GM12878 (cell line): ENCODE measurements around the gene ERFL. TPM values are rescaled to one million over a fixed set of nuclear protein-coding genes. Genes with fewer than 3 reads are reported as not detected.
A peak's percentile ranks its signal among the peaks of the same experiment; 100 is the strongest.

ENCODE experiments used
- ATAC-seq: fragments of 200-7000 bp; cut with Tn5 transposase; 3 replicates; pipeline ENCODE4 v1.9.1; 2020; ENCODE audit warnings: mild to moderate bottlenecking, moderate library complexity
- BruUV-seq: library from RNA; stranded (reverse); fragments of 400-500 nt; replicated peaks from 2 replicates; lab custom pipeline; 2021; lab: Mats Ljungman, UMichigan
- CTCF ChIA-PET: fragments of 300-600 bp; sonication (Branson Sonifier 250); formaldehyde crosslinking; extraction: SDS; loops from one replicate; lab custom pipeline; 2021; ENCODE audit warnings: inconsistent platforms; lab: Yijun Ruan, JAX
- POLR2A ChIA-PET: fragments of 350-600 bp; formaldehyde crosslinking; extraction: SDS; loops from one replicate; lab custom pipeline; 2021; ENCODE audit warnings: inconsistent platforms; lab: Charles Lee
- RAD21 ChIA-PET: fragments of 300-600 bp; sonication (Branson Sonifier 250); formaldehyde crosslinking; loops from one replicate; lab custom pipeline; 2023; ENCODE audit warnings: antibody characterized with exemption; ENCODE audit not compliant: unreplicated experiment; lab: Charles Lee
- SMC1A ChIA-PET: fragments of 300-600 bp; sonication (Branson Sonifier 250); formaldehyde crosslinking; loops from one replicate; lab custom pipeline; 2023; ENCODE audit not compliant: unreplicated experiment, uncharacterized antibody; lab: Charles Lee
- DNase-seq: peaks from one replicate; pipeline ENCODE4 v3.0.0-alpha.2; 2011; ENCODE audit warnings: low read depth, low spot score
- FAIRE-seq: peaks from 3 replicates; lab custom pipeline; 2011; peaks lifted over from hg19 to GRCh38; lab: Jason Lieb, UNC
- H2AFZ ChIP-seq: 2 replicates; pipeline ENCODE4 v1.6.0; 2011; ENCODE audit warnings: low read depth, low read length, control low read depth; ENCODE audit not compliant: control insufficient read depth
- H3K27ac ChIP-seq: 2 replicates; pipeline ENCODE4 v1.5.1; 2011; ENCODE audit warnings: control low read depth; ENCODE audit not compliant: control insufficient read depth, insufficient read depth
- H3K27me3 ChIP-seq, 2 experiments: replicated peaks in 1 of 2; 2 replicates each; pipeline versions ENCODE4 v1.6.0 to v1.6.1; 2011; ENCODE audit warnings: low read length in 1 of 2; ENCODE audit not compliant: control insufficient read depth in 2 of 2, insufficient read depth in 2 of 2
- H3K36me3 ChIP-seq, 2 experiments: 2 replicates each; pipeline ENCODE4 v1.5.1; 2011; ENCODE audit warnings: low read length in 1 of 2; ENCODE audit not compliant: control insufficient read depth in 2 of 2, insufficient read depth in 2 of 2
- H3K4me1 ChIP-seq: 2 replicates; pipeline ENCODE4 v1.6.1; 2011; ENCODE audit warnings: mild to moderate bottlenecking, low read length, moderate library complexity, mixed read lengths; ENCODE audit not compliant: control insufficient read depth, insufficient read depth
- H3K4me2 ChIP-seq: 2 replicates; pipeline ENCODE4 v1.6.0; 2011; ENCODE audit warnings: control low read depth; ENCODE audit not compliant: control insufficient read depth, insufficient read depth
- H3K4me3 ChIP-seq: fragments of 200-600 bp; sonication (generic); 2 replicates; pipeline ENCODE4 v1.5.1; 2016
- H3K79me2 ChIP-seq: 2 replicates; pipeline ENCODE4 v1.6.0; 2011; ENCODE audit warnings: low read length; ENCODE audit not compliant: control insufficient read depth, insufficient read depth
- H3K9ac ChIP-seq: 2 replicates; pipeline ENCODE4 v1.8.0; 2011; ENCODE audit warnings: low read length, control low read depth, mixed read lengths; ENCODE audit not compliant: control insufficient read depth, insufficient read depth
- H3K9me3 ChIP-seq: replicated peaks from 3 replicates; pipeline ENCODE4 v1.5.1; 2011; ENCODE audit warnings: mild to moderate bottlenecking, low read length; ENCODE audit not compliant: control insufficient read depth, insufficient read depth
- H4K20me1 ChIP-seq: 2 replicates; pipeline ENCODE4 v1.6.0; 2011; ENCODE audit not compliant: control insufficient read depth, insufficient read depth
- FOXK2 ChIP-seq: fragments of 450-650 bp; IDR thresholded peaks from 2 replicates; pipeline ENCODE4 v1.6.1; 2017; ENCODE audit warnings: mild to moderate bottlenecking, moderate library complexity
- HDAC2 ChIP-seq: fragments of 200-600 bp; sonication (generic); IDR thresholded peaks from 2 replicates; pipeline ENCODE4 v1.6.1; 2017
- KAT2A ChIP-seq: conservative IDR thresholded peaks from 2 replicates; pipeline ENCODE4 v1.6.1; 2011; ENCODE audit warnings: low read depth, low read length; ENCODE audit not compliant: control insufficient read depth
- MAX ChIP-seq: IDR thresholded peaks from 2 replicates; pipeline ENCODE4 v1.6.1; 2012; ENCODE audit warnings: low read depth, low read length, improper control_type of control experiment
- MEF2B ChIP-seq: fragments of 450-650 bp; IDR thresholded peaks from 2 replicates; pipeline ENCODE4 v1.6.1; 2018; ENCODE audit warnings: mild to moderate bottlenecking, moderate library complexity; ENCODE audit not compliant: partially characterized antibody, poor library complexity, severe bottlenecking
- NFYA ChIP-seq: IDR thresholded peaks from 2 replicates; pipeline ENCODE4 v1.6.1; 2011; ENCODE audit warnings: low read depth, mild to moderate bottlenecking, low read length, improper control_type of control experiment, borderline replicate concordance
- NKRF ChIP-seq: fragments of 450-650 bp; conservative IDR thresholded peaks from 2 replicates; pipeline ENCODE4 v1.6.1; 2017; ENCODE audit warnings: mild to moderate bottlenecking, moderate library complexity
- NRF1 ChIP-seq: conservative IDR thresholded peaks from 2 replicates; pipeline ENCODE4 v1.6.1; 2011; ENCODE audit warnings: mild to moderate bottlenecking, low read depth, low read length, improper control_type of control experiment
- RAD51 ChIP-seq: fragments of 450-650 bp; IDR thresholded peaks from 2 replicates; pipeline ENCODE4 v1.6.1; 2016; ENCODE audit warnings: moderate library complexity, mild to moderate bottlenecking, inconsistent platforms
- SKIL ChIP-seq: fragments of 450-650 bp; IDR thresholded peaks from 2 replicates; pipeline ENCODE4 v1.6.1; 2017; ENCODE audit warnings: mild to moderate bottlenecking, low read depth, inconsistent platforms; ENCODE audit not compliant: poor library complexity, severe bottlenecking
- SP1 ChIP-seq: IDR thresholded peaks from one replicate; pipeline ENCODE4 v1.6.1; 2011; ENCODE audit warnings: low read depth, low read length
- SPI1 ChIP-seq: IDR thresholded peaks from 2 replicates; pipeline ENCODE4 v1.6.1; 2011; ENCODE audit warnings: low read depth, mild to moderate bottlenecking, low read length, moderate library complexity, borderline replicate concordance; ENCODE audit not compliant: insufficient read depth
- ZNF592 ChIP-seq: fragments of 450-650 bp; IDR thresholded peaks from 2 replicates; pipeline ENCODE4 v1.6.1; 2017; ENCODE audit warnings: mild to moderate bottlenecking, moderate library complexity
- WGBS: methylation state at CpG from one replicate; pipeline ENCODE4 v1.1.6; 2016; ENCODE audit warnings: low lambda C conversion rate; ENCODE audit not compliant: insufficient replicate concordance, insufficient coverage; ENCODE audit errors: missing lambda C conversion rate; 5-methylcytosine and 5-hydroxymethylcytosine counted together
- in situ Hi-C: fragments of 300-500 bp; cut with MboI; formaldehyde crosslinking; loops from 9 replicates; pipeline ENCODE4 v1.14.3; 2018; ENCODE audit warnings: mixed read lengths
- intact Hi-C: fragments of 100-400 bp; cut with micrococcal nuclease; formaldehyde crosslinking; loops from one replicate; pipeline ENCODE4 v1.14.2; 2022; ENCODE audit not compliant: unreplicated experiment
- polyA plus RNA-seq, 11 experiments: library from polyadenylated mRNA; depleted of rRNA in 4 of 11; unstranded in 6 of 11; stranded (reverse) in 5 of 11; fragments of >200 nt; fragmentation: Nextera tagmentation in 4 of 11; fragmentation: Illumina TruSeq in 1 of 11; extraction: Ambion mirVana in 4 of 11; extraction: Trizol in 1 of 11; gene quantifications; 1 replicate in 1 of 11; 2 replicates in 10 of 11; pipeline versions ENCODE4 v1.2.1 to v1.2.3, GENCODE V29; 2011 to 2016; ENCODE audit warnings: inconsistent platforms in 2 of 11, missing spikeins in 2 of 11, low read depth in 1 of 11
- total RNA-seq, 4 experiments: library from RNA; depleted of rRNA in 3 of 4; stranded (reverse); fragments of >200 nt in 3 of 4; fragmentation: Illumina TruSeq in 1 of 4; extraction: Trizol in 1 of 4; gene quantifications; 2 replicates each; pipeline versions ENCODE4 v1.2.1 to v1.2.3, GENCODE V29; 2013 to 2021

ERFL gene
- total and polyA plus RNA-seq, 10 of the 15 experiments (the other 5 are each of a cell fraction or from before 2014, with no cell fraction given) = 0.04 to 0.10 (median 0.05) TPM; not detected in 7

DNA sequence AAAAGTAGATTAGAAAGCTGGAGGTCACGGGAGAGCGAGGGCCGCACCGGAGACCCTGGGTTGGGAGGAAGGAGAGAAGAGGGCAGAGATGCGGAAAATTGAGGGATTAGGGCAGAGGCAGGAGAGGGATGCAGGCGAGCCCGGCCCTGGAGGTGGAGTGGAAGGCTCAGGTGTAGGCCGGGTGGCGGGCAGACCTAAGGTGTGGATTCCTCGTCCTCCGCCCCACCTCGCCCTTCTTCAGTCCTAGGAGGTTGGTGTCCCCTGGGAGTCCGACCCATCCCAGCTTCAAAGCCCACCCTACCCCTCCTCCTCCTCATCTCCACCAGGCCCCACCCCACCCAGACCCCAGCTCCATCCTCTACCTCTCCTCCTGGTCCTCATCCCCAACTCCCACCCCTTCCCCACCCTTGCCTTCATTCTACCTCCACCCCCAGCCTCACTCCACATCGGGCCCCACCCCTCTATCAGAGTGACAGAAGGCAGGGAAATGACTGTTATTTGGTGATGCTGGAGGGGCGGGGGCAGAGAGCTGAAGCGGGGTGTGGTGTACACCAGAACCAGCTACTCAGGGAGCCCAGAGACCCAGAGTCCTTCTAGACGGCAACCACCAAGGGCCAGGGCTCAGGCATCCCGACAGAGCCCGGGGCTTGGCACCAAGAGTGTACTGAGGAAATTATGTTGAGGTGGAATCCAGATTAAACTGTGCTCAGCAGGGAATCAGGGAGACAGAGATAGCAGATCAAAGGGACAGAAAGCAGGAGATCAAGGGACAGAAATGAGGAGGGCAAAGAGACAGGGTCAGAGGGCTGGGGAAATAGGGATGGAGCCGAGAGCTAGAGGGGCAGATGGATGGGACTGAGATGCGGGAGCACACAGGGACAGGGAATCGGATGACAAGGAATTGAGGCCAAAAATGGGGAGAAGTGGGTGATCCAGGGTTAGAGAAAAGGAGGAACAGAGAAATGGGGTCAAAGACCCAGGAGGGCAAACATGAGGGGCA is 6.4 kb downstream of the ERFL start:
- CTCF ChIA-PET = no interaction called here
- ATAC-seq = 0 out of 3 replicates have a peak, but pooled peaks have one; percentile 18
- H4K20me1 ChIP-seq = no peaks in the 10 kb centered on the region
- intact Hi-C loops (no loop called here), in situ Hi-C loops (no loop called here)
- H3K27me3 ChIP-seq = peaks cover 0 to 4% of the 10 kb centered on the region in 2 experiments; a peak in 2 of 4 replicates
- no peak for DNase-seq
- no peak for FAIRE-seq
- RAD21 ChIA-PET = no interaction called here
- 44% methylated on average over 19 of the region's 22 CpGs for WGBS
- H3K79me2 ChIP-seq = no peaks in the 10 kb centered on the region
- H3K4me3 ChIP-seq = no peak overlapping the region
- TF ChIP-seq RAD51 (no peak), NKRF (no peak), ZNF592 (no peak), SP1 (no peak), SKIL (no peak), NFYA (no peak), MEF2B (no peak), SPI1 (no peak), MAX (no peak), FOXK2 (no peak), HDAC2 (no peak), KAT2A (no peak), NRF1 (no peak)
- no peaks in the 10 kb centered on the region for H3K36me3 ChIP-seq
- no peaks in the 10 kb centered on the region; the same call in 2 of the 3 replicates for H3K9me3 ChIP-seq
- H3K27ac ChIP-seq = no peak overlapping the region
- H3K4me1 ChIP-seq = peaks cover 2% of the 10 kb centered on the region; the same call in 1 of the 2 replicates
- no peak overlapping the region for H3K4me2 ChIP-seq
- no peak overlapping the region for H3K9ac ChIP-seq
- no TSS peak for BruUV-seq
- POLR2A ChIA-PET = interaction anchor here (0.6 to 1.2 kb wide), 2 partner anchors 46 to 49 kb away, joined by 3 to 4 read pairs; no protein-coding TSS in a partner anchor
- SMC1A ChIA-PET = no interaction called here
- H2AFZ ChIP-seq = no peak overlapping the region
